Transverse colon (tissue), 4 donors: ENCODE results near the gene ADAMTS8. TPM values are rescaled to one million over a fixed set of nuclear protein-coding genes. Genes with fewer than 3 reads are reported as not detected.

Experiments
- DNase-seq: peaks from one replicate; pipeline ENCODE4 v3.0.0-alpha.2; 2019
- H3K27ac ChIP-seq, 4 donors: fragments of 200-600 bp; sonication (generic); 2 replicates each; pipeline ENCODE4 v1.5.1; 2016 to 2018; ENCODE audit warnings: inconsistent platforms in 4 of 4
- H3K27me3 ChIP-seq: fragments of 200-600 bp; sonication (generic); 2 replicates; pipeline ENCODE4 v1.5.1; 2017; ENCODE audit warnings: inconsistent platforms
- H3K36me3 ChIP-seq, 4 donors: fragments of 200-600 bp; sonication (generic); 2 replicates each; pipeline ENCODE4 v1.5.1; 2017 to 2019; ENCODE audit warnings: inconsistent platforms in 4 of 4
- H3K4me1 ChIP-seq, 4 donors: fragments of 200-600 bp; sonication (generic); 2 replicates each; pipeline ENCODE4 v1.5.1; 2017 to 2020; ENCODE audit warnings: inconsistent platforms in 4 of 4
- H3K4me3 ChIP-seq, 4 donors: fragments of 200-600 bp; sonication (generic); 1 replicate in 1 of 4; 2 replicates in 3 of 4; pipeline versions ENCODE4 v1.5.1 to v1.6.1; 2017 to 2019; ENCODE audit warnings: inconsistent platforms in 4 of 4
- H3K9me3 ChIP-seq, 2 donors: fragments of 200-600 bp; sonication (generic); 2 replicates each; pipeline ENCODE4 v1.5.1; 2017 to 2019; ENCODE audit warnings: inconsistent platforms in 2 of 2
- CTCF ChIP-seq, 5 experiments: fragments of 200-600 bp in 3 of 5; fragments of 450-650 bp in 2 of 5; sonication (generic) in 3 of 5; IDR thresholded peaks; 1 replicate in 2 of 5; 2 replicates in 3 of 5; pipeline ENCODE4 v1.5.1; 2016 to 2017; ENCODE audit warnings: antibody characterized with exemption in 5 of 5, inconsistent platforms in 3 of 5, mild to moderate bottlenecking in 2 of 5, moderate library complexity in 1 of 5
- EP300 ChIP-seq: sonication (generic); formaldehyde crosslinking; IDR thresholded peaks from one replicate; pipeline ENCODE4 v1.6.1; 2017; ENCODE audit warnings: antibody characterized with exemption, low read depth
- POLR2A ChIP-seq: fragments of 450-650 bp; IDR thresholded peaks from one replicate; pipeline ENCODE4 v1.6.1; 2016; ENCODE audit warnings: antibody characterized with exemption, mild to moderate bottlenecking, moderate library complexity
- POLR2AphosphoS5 ChIP-seq, 3 donors: sonication (generic); formaldehyde crosslinking; IDR thresholded peaks; one replicate each; pipeline ENCODE4 v1.6.1; 2016; ENCODE audit warnings: antibody characterized with exemption in 3 of 3
- WGBS, 2 donors: methylation state at CpG; one replicate each; pipeline ENCODE4 v1.1.5; 2018; ENCODE audit warnings: low coverage in 1 of 2; 5-methylcytosine and 5-hydroxymethylcytosine counted together
- in situ Hi-C, 4 donors: fragments of 200-750 bp; cut with MboI; loops; one replicate each; pipeline versions ENCODE4 v1.15.0 to v1.15.1; 2017; ENCODE audit warnings: low sequenced_read_pairs in 3 of 4, low pct_ligation_motif_present in 1 of 4, low pct_unique_long_range_greater_than_20kb in 1 of 4
- intact Hi-C: fragments of 100-400 bp; cut with DNase I; formaldehyde crosslinking; loops from one replicate; pipeline ENCODE4 v1.15.1; 2023; ENCODE audit warnings: low total_unique reads
- total RNA-seq, 4 donors: library from RNA; depleted of rRNA; stranded (reverse); fragments of >200 nt; gene quantifications; one replicate each; pipeline ENCODE4 v1.1.0, GENCODE V29; 2016

ADAMTS8 gene
- total RNA-seq, 4 donors from 2014 or later, result 0.27 to 1.00 (median 0.95) TPM; not detected in 1

- intact Hi-C loops, result no loop called here
- Histone ChIP-seq H3K27me3 (no peaks in the 10 kb centered on the region), H3K36me3 (no peaks in the 10 kb centered on the region), H3K4me1 (no peaks in the 10 kb centered on the region), H3K9me3 (no peaks in the 10 kb centered on the region), H3K4me3 (no peak overlapping the region), H3K27ac (no peak overlapping the region)
- WGBS, 2 donors, result 95 to 100% methylated on average over 4 of the region's 4 CpGs
- in situ Hi-C loops, result no loop called here
- TF ChIP-seq EP300, result no peak
- TF ChIP-seq POLR2A, result no peak
- TF ChIP-seq POLR2AphosphoS5 (IDR thresholded peaks at IDR 0.05), result no peak
- TF ChIP-seq CTCF (IDR thresholded peaks at IDR 0.05), result no peak
- no peak for DNase-seq
Observed at GRCh38 chr11:130369713-130370112, 58.7 kb downstream of the ADAMTS8 start.

GRCh38 chr11:130369141-130369691 is 59.2 kb downstream of the ADAMTS8 start:
- Histone ChIP-seq H3K4me3 (no peak overlapping the region), H3K9me3 (no peaks in the 10 kb centered on the region), H3K27me3 (no peaks in the 10 kb centered on the region), H3K4me1 (no peaks in the 10 kb centered on the region), H3K36me3 (no peaks in the 10 kb centered on the region), H3K27ac (no peak overlapping the region)
- intact Hi-C loops, result no loop called here
- TF ChIP-seq POLR2AphosphoS5 (IDR thresholded peaks at IDR 0.05), result no peak
- no peak for TF ChIP-seq EP300
- TF ChIP-seq CTCF (IDR thresholded peaks at IDR 0.05), result no peak
- no peak for TF ChIP-seq POLR2A
- in situ Hi-C loops, result no loop called here
- WGBS, 2 donors, result 83 to 86% methylated on average over 3 to 6 of the region's 6 CpGs
- DNase-seq, result no peak

GRCh38 chr11:130359419-130359818 is 69.0 kb downstream of the ADAMTS8 start:
- H3K4me3 ChIP-seq, result no peak overlapping the region
- no peak for DNase-seq
- no peaks in the 10 kb centered on the region for H3K27me3 ChIP-seq
- H3K4me1 ChIP-seq, result no peaks in the 10 kb centered on the region
- H3K36me3 ChIP-seq, result no peaks in the 10 kb centered on the region
- in situ Hi-C loops (no loop called here), intact Hi-C loops (no loop called here)
- H3K9me3 ChIP-seq, result peaks cover 17 to 20% of the 10 kb centered on the region in 2 donors
- TF ChIP-seq CTCF (IDR thresholded peaks at IDR 0.05), result no peak
- TF ChIP-seq POLR2A, result no peak
- TF ChIP-seq EP300, result no peak
- TF ChIP-seq POLR2AphosphoS5 (IDR thresholded peaks at IDR 0.05), result no peak
- H3K27ac ChIP-seq, result no peak overlapping the region

GRCh38 chr11:130358398-130358797 is 70.0 kb downstream of the ADAMTS8 start:
- Histone ChIP-seq H3K27me3 (no peaks in the 10 kb centered on the region), H3K36me3 (no peaks in the 10 kb centered on the region), H3K9me3 (peaks cover 17 to 20% of the 10 kb centered on the region in 2 donors), H3K4me1 (no peaks in the 10 kb centered on the region), H3K4me3 (no peak overlapping the region), H3K27ac (no peak overlapping the region)
- no peak for TF ChIP-seq POLR2AphosphoS5 (IDR thresholded peaks at IDR 0.05)
- TF ChIP-seq POLR2A, result no peak
- no peak for TF ChIP-seq CTCF (IDR thresholded peaks at IDR 0.05)
- TF ChIP-seq EP300, result no peak
- in situ Hi-C loops, result no loop called here
- DNase-seq, result no peak
- intact Hi-C loops, result no loop called here

Other genes starting within 250 kb of the ADAMTS8 start
- gene ZBTB44, start 113.7 kb downstream of the ADAMTS8 start, total RNA-seq, result 10 to 100 TPM; 29.7 to 64.0 (median 48.6) TPM
- gene ADAMTS15, start 20.0 kb upstream of the ADAMTS8 start, total RNA-seq, result 1 to 10 TPM; 1.6 to 8.2 (median 2.4) TPM